Activated T-helper 17 cell treated with anti-CD3 and anti-CD28 coated beads, Interleukin-2, amount 50 U/mL, for 72 hours (primary cell): ENCODE measurements around the gene RIPOR2. TPM values are rescaled to one million over a fixed set of nuclear protein-coding genes. Genes with fewer than 3 reads are reported as not detected.

Source experiments
- ATAC-seq: fragments of 150-1000 bp; cut with Tn5 transposase; replicated peaks from 2 replicates; pipeline ENCODE4 v1.10.0; 2021; ENCODE audit warnings: mild to moderate bottlenecking, moderate library complexity
- H3K27ac Mint-ChIP-seq: one replicate; pipeline ENCODE4 v1.8.0; 2022; ENCODE audit warnings: mixed read lengths
- H3K27me3 Mint-ChIP-seq: one replicate; pipeline ENCODE4 v1.8.0; 2022; ENCODE audit warnings: mixed read lengths
- H3K36me3 Mint-ChIP-seq: one replicate; pipeline ENCODE4 v1.8.0; 2022; ENCODE audit warnings: low read depth, mild to moderate bottlenecking, mixed read lengths
- H3K4me1 Mint-ChIP-seq: one replicate; pipeline ENCODE4 v1.8.0; 2022; ENCODE audit warnings: mixed read lengths
- H3K4me3 Mint-ChIP-seq: one replicate; pipeline ENCODE4 v1.8.0; 2022; ENCODE audit warnings: mild to moderate bottlenecking, mixed read lengths
- H3K9me3 Mint-ChIP-seq: one replicate; pipeline ENCODE4 v1.8.0; 2022; ENCODE audit warnings: mixed read lengths
- total RNA-seq, 2 donors: library from RNA; stranded (reverse); gene quantifications; one replicate each; pipeline ENCODE4 v1.2.3, GENCODE V29; 2022

Gene RIPOR2
- total RNA-seq, 2 donors from 2014 or later = 47.5 to 113 TPM

DNA sequence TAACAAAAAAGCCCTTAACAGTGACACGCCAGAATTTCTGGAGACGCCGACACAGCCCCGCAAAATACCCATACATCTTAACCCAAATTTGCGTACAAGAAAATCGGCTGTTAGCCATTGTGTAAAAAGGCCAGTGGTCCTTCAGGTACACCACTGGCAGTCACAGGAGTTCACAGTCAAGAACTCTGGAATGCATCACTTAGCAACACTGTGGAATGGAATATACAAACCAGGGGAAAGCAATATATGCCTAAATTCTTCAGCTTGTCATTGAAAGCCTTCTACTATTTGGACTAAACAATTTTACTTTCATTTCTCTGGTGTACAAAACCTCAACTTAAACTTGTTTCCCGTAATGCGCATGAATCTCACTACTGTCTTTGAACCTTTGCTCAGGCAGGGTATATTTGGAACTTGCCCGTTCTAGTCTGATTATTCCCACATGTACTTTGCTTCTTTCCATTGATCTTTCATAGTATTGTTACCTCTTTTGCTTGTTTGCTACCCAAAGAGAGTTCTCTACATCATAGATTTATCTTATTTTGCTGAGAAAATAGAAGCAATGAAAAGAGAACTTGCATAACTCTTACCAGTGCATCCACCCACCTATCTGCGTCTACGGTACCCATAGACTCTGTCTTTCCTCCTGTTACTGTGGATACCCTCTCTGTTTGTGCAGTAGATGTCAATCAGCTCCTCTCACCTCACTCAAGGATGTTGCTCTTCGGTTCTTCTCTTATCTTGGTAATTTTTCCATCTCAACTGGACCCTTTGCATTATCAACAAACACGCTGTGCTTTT is 136.8 kb downstream of the RIPOR2 start, which contains the start of gene ARMH2:
Gene ARMH2 (minus strand): TSS at position 178 of the 801 bp plus-strand sequence. CDS start 60 bp downstream, at position 118.
- H3K4me3 Mint-ChIP-seq = no peak within 1 kb of the TSS
- H3K36me3 Mint-ChIP-seq = peaks cover 21% of the 10 kb centered on the region
- no peak for ATAC-seq
- H3K4me1 Mint-ChIP-seq = peaks cover 11% of the 10 kb centered on the region
- H3K27ac Mint-ChIP-seq = no peak within 1 kb of the TSS
- H3K27me3 Mint-ChIP-seq = no peaks in the 10 kb centered on the region
- no peaks in the 10 kb centered on the region for H3K9me3 Mint-ChIP-seq

GRCh38 chr6:24797596-24798216 is 138.1 kb downstream of the RIPOR2 start:
- no peak for ATAC-seq
- Mint-ChIP-seq H3K27ac (no peak overlapping the region), H3K27me3 (no peaks in the 10 kb centered on the region), H3K4me3 (no peak overlapping the region), H3K9me3 (no peaks in the 10 kb centered on the region), H3K36me3 (peaks cover 9% of the 10 kb centered on the region), H3K4me1 (peaks cover 11% of the 10 kb centered on the region)

DNA sequence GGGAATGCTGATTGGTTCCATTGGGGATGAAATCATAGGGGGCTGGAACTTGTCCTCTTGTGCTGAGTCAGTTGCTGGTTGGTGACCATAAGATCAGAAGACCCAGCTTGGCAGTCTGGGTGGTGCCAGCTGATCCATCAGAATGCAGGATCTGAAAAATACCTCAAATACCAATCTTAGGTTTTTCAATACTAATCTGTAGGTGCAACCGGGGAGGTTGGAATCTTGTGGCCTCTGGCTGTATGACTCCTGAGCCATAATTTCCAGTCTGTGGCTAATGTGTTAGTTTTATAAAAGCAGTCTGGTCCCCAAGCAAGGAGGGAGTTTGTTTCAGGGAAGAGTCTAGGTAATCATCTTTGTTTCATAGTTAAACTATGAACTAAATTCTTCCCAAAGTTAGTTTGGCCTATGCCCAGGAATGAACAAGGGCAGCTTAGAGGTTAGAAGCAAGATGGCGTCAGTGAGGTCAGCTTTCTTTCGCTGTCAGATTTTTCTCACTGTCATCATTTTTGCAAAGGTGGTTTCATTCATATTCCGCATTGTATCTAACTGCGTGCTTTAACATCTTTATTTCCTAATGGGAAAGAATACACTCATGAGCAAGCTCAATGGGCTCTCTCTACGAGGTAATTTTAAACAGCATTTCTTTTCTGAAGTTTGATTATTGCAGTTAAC is 139.0 kb downstream of the RIPOR2 start:
- H3K4me3 Mint-ChIP-seq = no peak overlapping the region
- H3K9me3 Mint-ChIP-seq = no peaks in the 10 kb centered on the region
- no peaks in the 10 kb centered on the region for H3K27me3 Mint-ChIP-seq
- H3K27ac Mint-ChIP-seq = no peak overlapping the region
- peaks cover 11% of the 10 kb centered on the region for H3K4me1 Mint-ChIP-seq
- H3K36me3 Mint-ChIP-seq = no peaks in the 10 kb centered on the region
- peak; percentile 63 for ATAC-seq

DNA sequence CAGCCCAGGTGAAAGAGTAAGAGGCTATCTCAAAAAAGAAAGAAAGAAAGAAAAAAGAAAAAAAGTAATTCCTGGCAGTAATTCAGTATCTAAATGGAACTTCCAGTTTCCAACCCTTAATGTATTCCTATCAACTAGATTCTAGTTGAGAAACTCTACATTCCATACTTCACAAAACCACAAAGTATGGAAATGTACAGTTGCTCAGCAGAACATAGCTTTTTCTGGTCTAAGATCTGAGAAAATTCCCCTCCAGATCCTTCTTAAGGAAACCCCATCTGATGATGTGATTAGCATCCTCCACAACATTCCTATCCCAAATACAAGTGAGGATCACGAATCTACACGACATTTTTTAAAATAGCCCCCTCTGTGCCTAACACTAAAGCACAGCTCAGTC is 140.7 kb downstream of the RIPOR2 start:
- Mint-ChIP-seq H3K27ac (no peak overlapping the region), H3K9me3 (no peaks in the 10 kb centered on the region), H3K4me3 (no peak overlapping the region), H3K36me3 (no peaks in the 10 kb centered on the region), H3K27me3 (no peaks in the 10 kb centered on the region), H3K4me1 (peaks cover 11% of the 10 kb centered on the region)
- no peak for ATAC-seq

GRCh38 chr6:24788031-24788665 is 147.6 kb downstream of the RIPOR2 start:
- H3K36me3 Mint-ChIP-seq = peaks cover 54% of the 10 kb centered on the region

DNA sequence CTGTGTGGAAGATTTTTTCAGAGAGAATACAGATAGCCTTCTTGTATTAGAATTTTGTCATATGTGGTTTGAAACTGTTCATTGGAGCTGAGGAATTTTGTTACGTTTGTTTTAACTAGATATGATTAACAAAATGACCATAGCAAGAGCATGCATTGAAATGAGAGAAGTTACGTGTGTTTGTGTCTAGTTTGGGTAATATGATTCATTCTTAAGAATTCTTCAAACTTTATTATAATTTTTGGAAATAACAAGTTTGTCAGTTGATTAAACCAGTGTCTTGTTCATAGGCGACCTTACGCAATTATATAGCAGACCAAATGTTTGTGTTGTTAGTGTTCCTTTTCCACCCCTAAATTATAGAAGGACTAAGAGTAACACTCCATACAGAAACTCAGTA is 155.6 kb downstream of the RIPOR2 start:
- peak overlapping the region; percentile 30 for H3K4me3 Mint-ChIP-seq
- H3K9me3 Mint-ChIP-seq = no peaks in the 10 kb centered on the region
- no peaks in the 10 kb centered on the region for H3K27me3 Mint-ChIP-seq
- peaks cover 98% of the 10 kb centered on the region for H3K36me3 Mint-ChIP-seq
- H3K4me1 Mint-ChIP-seq = peaks cover 14% of the 10 kb centered on the region
- no peak for ATAC-seq
- no peak overlapping the region for H3K27ac Mint-ChIP-seq

More at GRCh38 chr6:24788031-24788665, 147.6 kb downstream of the RIPOR2 start:
- ATAC-seq = peak; percentile 92
- H3K4me1 Mint-ChIP-seq = peaks cover 14% of the 10 kb centered on the region
- H3K4me3 Mint-ChIP-seq = peak overlapping the region; percentile 5
- H3K27me3 Mint-ChIP-seq = no peaks in the 10 kb centered on the region
- no peaks in the 10 kb centered on the region for H3K9me3 Mint-ChIP-seq
- peak overlapping the region; percentile 44 for H3K27ac Mint-ChIP-seq

DNA sequence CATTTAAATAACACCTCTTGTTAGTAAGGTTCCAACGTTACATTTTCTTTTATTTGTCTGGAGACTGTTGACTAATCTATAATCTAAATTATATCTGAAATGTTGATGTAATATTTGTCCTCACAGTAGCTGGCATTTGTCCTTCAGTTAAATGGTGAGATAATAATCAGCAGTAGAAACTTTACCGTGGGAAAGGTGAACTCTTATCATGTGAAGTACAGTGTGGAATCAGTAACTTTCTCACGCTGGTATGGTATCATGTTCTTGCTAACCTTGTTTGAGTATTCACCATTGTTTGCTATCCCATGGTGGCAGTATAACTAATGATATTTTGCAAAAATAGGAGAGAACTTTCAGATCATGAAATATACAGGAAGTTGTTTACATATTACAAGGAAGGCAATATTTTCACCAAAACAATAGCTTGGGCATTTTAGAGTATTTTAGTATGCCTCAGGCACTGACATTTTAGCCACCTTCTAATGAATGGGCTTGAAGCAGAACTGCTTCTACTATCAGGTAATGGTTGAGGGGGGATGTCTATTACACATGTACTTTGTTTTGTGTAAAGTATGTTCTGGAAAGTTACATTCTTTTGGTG is 156.2 kb downstream of the RIPOR2 start:
- Mint-ChIP-seq H3K4me3 (peak overlapping the region; percentile 30), H3K27me3 (no peaks in the 10 kb centered on the region), H3K9me3 (no peaks in the 10 kb centered on the region), H3K4me1 (peaks cover 14% of the 10 kb centered on the region), H3K36me3 (peaks cover 91% of the 10 kb centered on the region), H3K27ac (peak overlapping the region; percentile 55)
- ATAC-seq = no peak

GRCh38 chr6:24778878-24779277 is 156.9 kb downstream of the RIPOR2 start:
- peak overlapping the region; percentile 37 for H3K4me3 Mint-ChIP-seq
- no peaks in the 10 kb centered on the region for H3K9me3 Mint-ChIP-seq
- ATAC-seq = no peak
- peaks cover 14% of the 10 kb centered on the region for H3K4me1 Mint-ChIP-seq
- peaks cover 85% of the 10 kb centered on the region for H3K36me3 Mint-ChIP-seq
- H3K27ac Mint-ChIP-seq = no peak overlapping the region
- no peaks in the 10 kb centered on the region for H3K27me3 Mint-ChIP-seq

GRCh38 chr6:24778121-24778520 is 157.6 kb downstream of the RIPOR2 start:
- Mint-ChIP-seq H3K36me3 (peaks cover 77% of the 10 kb centered on the region), H3K27me3 (no peaks in the 10 kb centered on the region), H3K9me3 (no peaks in the 10 kb centered on the region), H3K4me3 (peak overlapping the region; percentile 99), H3K27ac (no peak overlapping the region), H3K4me1 (peaks cover 14% of the 10 kb centered on the region)
- ATAC-seq = no peak

GRCh38 chr6:24777227-24777626 is 158.5 kb downstream of the RIPOR2 start:
- H3K36me3 Mint-ChIP-seq = peaks cover 68% of the 10 kb centered on the region
- peaks cover 14% of the 10 kb centered on the region for H3K4me1 Mint-ChIP-seq

DNA sequence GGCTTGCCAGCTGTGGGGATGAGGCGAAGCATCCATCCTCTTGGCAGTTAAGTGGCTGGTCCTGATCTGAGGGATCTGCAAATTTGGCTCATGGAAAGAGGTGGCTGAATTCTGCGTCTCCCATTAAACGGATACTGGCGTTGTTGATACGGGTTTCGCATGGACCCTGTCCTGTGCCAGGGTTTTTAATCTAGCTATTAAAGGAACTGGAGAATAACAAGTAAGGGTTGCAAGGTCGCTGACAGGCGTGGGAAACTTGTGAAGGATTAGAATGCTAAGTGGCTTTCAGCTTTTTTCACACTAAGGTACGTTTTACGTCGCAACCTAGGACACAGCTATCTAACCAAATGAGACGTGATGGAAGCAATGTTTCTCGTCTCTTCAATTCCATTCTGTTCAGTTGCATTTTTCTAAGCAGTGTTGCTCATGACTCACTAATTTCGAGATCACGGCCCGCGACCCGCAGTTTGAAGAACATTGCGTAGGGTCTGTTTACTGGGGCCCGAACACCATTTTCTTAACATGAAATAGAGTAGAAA is 160.2 kb downstream of the RIPOR2 start:
- peaks cover 52% of the 10 kb centered on the region for H3K36me3 Mint-ChIP-seq
- ATAC-seq = peak; percentile 32
- H3K9me3 Mint-ChIP-seq = no peaks in the 10 kb centered on the region
- no peaks in the 10 kb centered on the region for H3K27me3 Mint-ChIP-seq
- H3K4me3 Mint-ChIP-seq = peak overlapping the region; percentile 99
- H3K4me1 Mint-ChIP-seq = peaks cover 14% of the 10 kb centered on the region
- H3K27ac Mint-ChIP-seq = peak overlapping the region; percentile 96

More at GRCh38 chr6:24777227-24777626, 158.5 kb downstream of the RIPOR2 start:
- H3K4me3 Mint-ChIP-seq = peak overlapping the region; percentile 99
- ATAC-seq = no peak
- no peak overlapping the region for H3K27ac Mint-ChIP-seq
- H3K27me3 Mint-ChIP-seq = no peaks in the 10 kb centered on the region
- H3K9me3 Mint-ChIP-seq = no peaks in the 10 kb centered on the region

- Mint-ChIP-seq H3K4me3 (peak within 1 kb of the TSS; percentile 99), H3K9me3 (no peaks in the 10 kb centered on the region), H3K36me3 (peaks cover 45% of the 10 kb centered on the region), H3K27ac (peak within 1 kb of the TSS; percentile 96), H3K27me3 (no peaks in the 10 kb centered on the region), H3K4me1 (peaks cover 11% of the 10 kb centered on the region)
- peak; percentile 96 for ATAC-seq
Observed at GRCh38 chr6:24774696-24775519, 160.9 kb downstream of the RIPOR2 start, which contains the start of gene GMNN. TSS of gene GMNN (plus strand) at chr6:24774937. CDS start at chr6:24777247, 2,310 bp downstream.

GRCh38 chr6:24768361-24768760 is 167.4 kb downstream of the RIPOR2 start:
- H3K4me1 Mint-ChIP-seq = no peaks in the 10 kb centered on the region

More at GRCh38 chr6:24768361-24768760, 167.4 kb downstream of the RIPOR2 start:
- Mint-ChIP-seq H3K27ac (no peak overlapping the region), H3K4me3 (no peak overlapping the region), H3K36me3 (no peaks in the 10 kb centered on the region), H3K27me3 (no peaks in the 10 kb centered on the region), H3K9me3 (no peaks in the 10 kb centered on the region)
- no peak for ATAC-seq
